Adrenal gland (tissue), 5 donors: Measurements from ENCODE around the gene GRIK1.

Experiments used
- CTCF ChIP-seq, 6 experiments: fragments of 450-650 bp in 4 of 6; fragments of 200-600 bp in 2 of 6; sonication (generic) in 1 of 6; IDR thresholded peaks; 1 replicate in 5 of 6; 2 replicates in 1 of 6; pipeline versions ENCODE4 v1.5.1 to v1.8.0; 2016 to 2021; ENCODE audit warnings: antibody characterized with exemption in 6 of 6, mild to moderate bottlenecking in 2 of 6, moderate library complexity in 1 of 6
- POLR2A ChIP-seq, 2 donors: fragments of 450-650 bp; IDR thresholded peaks; one replicate each; pipeline ENCODE4 v1.6.1; 2017; ENCODE audit warnings: antibody characterized with exemption in 2 of 2, mild to moderate bottlenecking in 2 of 2, moderate library complexity in 1 of 2
- donor health status: DM: no; HTN: no; CAD: no.

DNA sequence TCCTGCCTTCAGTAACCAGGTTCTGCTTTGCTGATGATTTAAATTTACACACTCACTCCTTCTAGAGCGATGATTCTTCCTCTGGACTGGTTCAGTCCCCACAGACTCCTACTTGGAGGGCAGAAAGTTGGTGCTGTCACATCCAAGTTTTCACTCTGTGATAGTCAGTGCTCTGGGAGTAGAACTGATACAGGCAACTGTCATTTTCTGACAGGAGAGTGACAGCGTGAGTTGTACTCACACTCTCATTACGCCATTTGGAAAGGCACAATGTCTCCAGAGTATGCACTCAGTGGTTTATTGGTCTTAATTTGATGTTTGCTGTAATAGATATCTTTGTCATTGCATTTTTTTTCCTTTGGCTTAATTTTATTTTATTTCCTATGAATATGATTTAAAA is 96.0 kb downstream of the GRIK1 start:
- TF ChIP-seq CTCF (IDR thresholded peaks at IDR 0.05), result no peak
- no peak for TF ChIP-seq POLR2A (IDR thresholded peaks at IDR 0.05)
